ENCODE results near the gene INAFM1. TPM values are rescaled to one million over a fixed set of nuclear protein-coding genes. Genes with fewer than 3 reads are reported as not detected.

The INAFM1 gene
- total RNA-seq, 1 experiment from 2014 or later: 8.1 TPM

GRCh38 chr19:47272448-47273312 lies 2.0 kb upstream of the INAFM1 start:
- Mint-ChIP-seq H3K36me3 (peaks cover 19% of the 10 kb centered on the region), H3K27ac (peak overlapping the region; percentile 94), H3K4me1 (peaks cover 16% of the 10 kb centered on the region), H3K9me3 (no peaks in the 10 kb centered on the region), H3K27me3 (ENCODE audit: low read depth) (peaks cover 18% of the 10 kb centered on the region), H3K4me3 (peak overlapping the region; percentile 91)
- TF ChIP-seq PRRX2 (CRISPR knock-in tag; IDR thresholded peaks at IDR 0.05): peak; percentile 75; the same call in 1 of the 2 replicates
- TF ChIP-seq, protein P1, sequence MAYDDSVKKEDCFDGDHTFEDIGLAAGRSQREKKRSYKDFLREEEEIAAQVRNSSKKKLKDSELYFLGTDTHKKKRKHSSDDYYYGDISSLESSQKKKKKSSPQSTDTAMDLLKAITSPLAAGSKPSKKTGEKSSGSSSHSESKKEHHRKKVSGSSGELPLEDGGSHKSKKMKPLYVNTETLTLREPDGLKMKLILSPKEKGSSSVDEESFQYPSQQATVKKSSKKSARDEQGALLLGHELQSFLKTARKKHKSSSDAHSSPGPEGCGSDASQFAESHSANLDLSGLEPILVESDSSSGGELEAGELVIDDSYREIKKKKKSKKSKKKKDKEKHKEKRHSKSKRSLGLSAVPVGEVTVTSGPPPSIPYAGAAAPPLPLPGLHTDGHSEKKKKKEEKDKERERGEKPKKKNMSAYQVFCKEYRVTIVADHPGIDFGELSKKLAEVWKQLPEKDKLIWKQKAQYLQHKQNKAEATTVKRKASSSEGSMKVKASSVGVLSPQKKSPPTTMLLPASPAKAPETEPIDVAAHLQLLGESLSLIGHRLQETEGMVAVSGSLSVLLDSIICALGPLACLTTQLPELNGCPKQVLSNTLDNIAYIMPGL (CRISPR knock-in tag; IDR thresholded peaks at IDR 0.05): no peak
- peak; percentile 11; the same call in 1 of the 2 replicates for TF ChIP-seq FOXP1 (CRISPR knock-in tag; IDR thresholded peaks at IDR 0.05; ENCODE audit: borderline replicate concordance)
- TF ChIP-seq, protein P2, sequence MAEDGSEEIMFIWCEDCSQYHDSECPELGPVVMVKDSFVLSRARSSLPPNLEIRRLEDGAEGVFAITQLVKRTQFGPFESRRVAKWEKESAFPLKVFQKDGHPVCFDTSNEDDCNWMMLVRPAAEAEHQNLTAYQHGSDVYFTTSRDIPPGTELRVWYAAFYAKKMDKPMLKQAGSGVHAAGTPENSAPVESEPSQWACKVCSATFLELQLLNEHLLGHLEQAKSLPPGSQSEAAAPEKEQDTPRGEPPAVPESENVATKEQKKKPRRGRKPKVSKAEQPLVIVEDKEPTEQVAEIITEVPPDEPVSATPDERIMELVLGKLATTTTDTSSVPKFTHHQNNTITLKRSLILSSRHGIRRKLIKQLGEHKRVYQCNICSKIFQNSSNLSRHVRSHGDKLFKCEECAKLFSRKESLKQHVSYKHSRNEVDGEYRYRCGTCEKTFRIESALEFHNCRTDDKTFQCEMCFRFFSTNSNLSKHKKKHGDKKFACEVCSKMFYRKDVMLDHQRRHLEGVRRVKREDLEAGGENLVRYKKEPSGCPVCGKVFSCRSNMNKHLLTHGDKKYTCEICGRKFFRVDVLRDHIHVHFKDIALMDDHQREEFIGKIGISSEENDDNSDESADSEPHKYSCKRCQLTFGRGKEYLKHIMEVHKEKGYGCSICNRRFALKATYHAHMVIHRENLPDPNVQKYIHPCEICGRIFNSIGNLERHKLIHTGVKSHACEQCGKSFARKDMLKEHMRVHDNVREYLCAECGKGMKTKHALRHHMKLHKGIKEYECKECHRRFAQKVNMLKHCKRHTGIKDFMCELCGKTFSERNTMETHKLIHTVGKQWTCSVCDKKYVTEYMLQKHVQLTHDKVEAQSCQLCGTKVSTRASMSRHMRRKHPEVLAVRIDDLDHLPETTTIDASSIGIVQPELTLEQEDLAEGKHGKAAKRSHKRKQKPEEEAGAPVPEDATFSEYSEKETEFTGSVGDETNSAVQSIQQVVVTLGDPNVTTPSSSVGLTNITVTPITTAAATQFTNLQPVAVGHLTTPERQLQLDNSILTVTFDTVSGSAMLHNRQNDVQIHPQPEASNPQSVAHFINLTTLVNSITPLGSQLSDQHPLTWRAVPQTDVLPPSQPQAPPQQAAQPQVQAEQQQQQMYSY (CRISPR knock-in tag; IDR thresholded peaks at IDR 0.05): peak; percentile 71; the same call in 1 of the 2 replicates
- peak; percentile 77; the same call in 1 of the 2 replicates for TF ChIP-seq ZNF121 (CRISPR knock-in tag; IDR thresholded peaks at IDR 0.05)
- ChIA-PET POLR2A (interaction anchor here (0.6 to 1.5 kb wide), 6 partner anchors 16 to 426 kb away, joined by 3 to 11 read pairs (median 3); partner anchors contain the start of genes CCDC9 and DHX34), CTCF (interaction anchor here (0.6 to 1.9 kb wide), 5 partner anchors 10 to 76 kb away, joined by 3 to 7 read pairs (median 5); partner anchors contain the start of gene DHX34)
- ATAC-seq: peak; percentile 0; the same call in 1 of the 2 replicates
- no peak for DNase-seq (ENCODE audit: low spot score)

- POLR2A ChIA-PET: interaction anchor here (0.6 to 2.6 kb wide), 10 partner anchors 17 to 1370 kb away, joined by 3 to 46 read pairs (median 7); partner anchors contain the start of genes CCDC9 and ZC3H4
- peak overlapping the region; percentile 99 for H3K27ac Mint-ChIP-seq
- CTCF ChIA-PET: interaction anchor here (0.6 to 3.0 kb wide), 19 partner anchors 9 to 1465 kb away, joined by 3 to 33 read pairs (median 6); partner anchors contain the start of genes CCDC9, DHX34 and ZC3H4
- H3K4me3 Mint-ChIP-seq: peak overlapping the region; percentile 91
- ATAC-seq (peak; percentile 63), DNase-seq (ENCODE audit: low spot score) (peak; percentile 93)
- no peaks in the 10 kb centered on the region for H3K9me3 Mint-ChIP-seq
- peaks cover 16% of the 10 kb centered on the region for H3K4me1 Mint-ChIP-seq
- peaks cover 19% of the 10 kb centered on the region for H3K27me3 Mint-ChIP-seq (ENCODE audit: low read depth)
- H3K36me3 Mint-ChIP-seq: peaks cover 11% of the 10 kb centered on the region; the same call in 1 of the 2 replicates
- 0 out of 2 replicates have a peak, but pooled peaks have one; percentile 57 for TF ChIP-seq MYBL2 (CRISPR knock-in tag; IDR thresholded peaks at IDR 0.05)
- TF ChIP-seq, protein P3, sequence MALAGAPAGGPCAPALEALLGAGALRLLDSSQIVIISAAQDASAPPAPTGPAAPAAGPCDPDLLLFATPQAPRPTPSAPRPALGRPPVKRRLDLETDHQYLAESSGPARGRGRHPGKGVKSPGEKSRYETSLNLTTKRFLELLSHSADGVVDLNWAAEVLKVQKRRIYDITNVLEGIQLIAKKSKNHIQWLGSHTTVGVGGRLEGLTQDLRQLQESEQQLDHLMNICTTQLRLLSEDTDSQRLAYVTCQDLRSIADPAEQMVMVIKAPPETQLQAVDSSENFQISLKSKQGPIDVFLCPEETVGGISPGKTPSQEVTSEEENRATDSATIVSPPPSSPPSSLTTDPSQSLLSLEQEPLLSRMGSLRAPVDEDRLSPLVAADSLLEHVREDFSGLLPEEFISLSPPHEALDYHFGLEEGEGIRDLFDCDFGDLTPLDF (CRISPR knock-in tag; IDR thresholded peaks at IDR 0.05): no peak
- peak; percentile 25; the same call in 1 of the 2 replicates for TF ChIP-seq EMX1 (CRISPR knock-in tag; IDR thresholded peaks at IDR 0.05)
- TF ChIP-seq FOXP1 (CRISPR knock-in tag; IDR thresholded peaks at IDR 0.05; ENCODE audit: borderline replicate concordance): peak; percentile 48; the same call in 1 of the 2 replicates
- no peak; the same call in 1 of the 2 replicates for TF ChIP-seq TEAD1 (CRISPR knock-in tag; IDR thresholded peaks at IDR 0.05)
- no peak for TF ChIP-seq CBFB (CRISPR knock-in tag; IDR thresholded peaks at IDR 0.05; ENCODE audit: low read depth)
- TF ChIP-seq ELF4 (CRISPR knock-in tag; IDR thresholded peaks at IDR 0.05; ENCODE audit: low read depth): 0 out of 2 replicates have a peak, but pooled peaks have one; percentile 9
- 0 out of 2 replicates have a peak, but pooled peaks have one; percentile 38 for TF ChIP-seq ATF1 (CRISPR knock-in tag; IDR thresholded peaks at IDR 0.05)
- peak; percentile 11; the same call in 1 of the 2 replicates for TF ChIP-seq GABPB1 (CRISPR knock-in tag; IDR thresholded peaks at IDR 0.05)
- TF ChIP-seq CREM (CRISPR knock-in tag; IDR thresholded peaks at IDR 0.05): peak; percentile 61; the same call in 1 of the 2 replicates
- TF ChIP-seq ETV6 (CRISPR knock-in tag; IDR thresholded peaks at IDR 0.05): no peak; the same call in 1 of the 2 replicates
- TF ChIP-seq SMAD3 (CRISPR knock-in tag; IDR thresholded peaks at IDR 0.05; ENCODE audit: borderline replicate concordance): peak; percentile 61; the same call in 1 of the 2 replicates
- TF ChIP-seq CTCF (IDR thresholded peaks at IDR 0.05): no peak
- TF ChIP-seq PRRX2 (CRISPR knock-in tag; IDR thresholded peaks at IDR 0.05): no peak
- peak; percentile 78; the same call in 1 of the 2 replicates for TF ChIP-seq MAX (CRISPR knock-in tag; IDR thresholded peaks at IDR 0.05)
Observed at GRCh38 chr19:47273313-47274070, 1.2 kb upstream of the INAFM1 start.

Measured in WTC11 (cell line).